Effector memory CD8-positive, alpha-beta T cell (primary cell): ENCODE results near the gene LRRC9.
A peak's percentile ranks its signal among the peaks of the same experiment; 100 is the strongest.
"Not testable (repeated sequence)": the region's sequence is repeated elsewhere in the genome, so short reads cannot be mapped to it uniquely, and the experiment has no call there.

Experiments used
- ATAC-seq: fragments of 150-1000 bp; cut with Tn5 transposase; replicated peaks from 2 replicates; pipeline ENCODE4 v1.10.0; 2021; ENCODE audit warnings: mild to moderate bottlenecking, moderate library complexity
- DNase-seq, 3 experiments: peaks; one replicate each; pipeline ENCODE4 v3.0.0; 2021
- H3K27ac Mint-ChIP-seq, 2 donors: one replicate each; pipeline ENCODE4 v1.8.0; 2022; ENCODE audit warnings: mild to moderate bottlenecking in 2 of 2, mixed read lengths in 2 of 2, moderate library complexity in 2 of 2
- H3K27me3 Mint-ChIP-seq, 2 donors: one replicate each; pipeline ENCODE4 v1.8.0; 2022; ENCODE audit warnings: mixed read lengths in 2 of 2
- H3K36me3 Mint-ChIP-seq: one replicate; pipeline ENCODE4 v1.8.0; 2022; ENCODE audit warnings: mild to moderate bottlenecking, moderate library complexity, mixed read lengths; ENCODE audit not compliant: insufficient read depth
- H3K4me1 Mint-ChIP-seq, 2 donors: one replicate each; pipeline ENCODE4 v1.8.0; 2022; ENCODE audit warnings: low read depth in 2 of 2, mixed read lengths in 2 of 2
- H3K4me3 Mint-ChIP-seq, 2 donors: one replicate each; pipeline ENCODE4 v1.8.0; 2022; ENCODE audit warnings: mild to moderate bottlenecking in 2 of 2, mixed read lengths in 2 of 2, moderate library complexity in 2 of 2
- H3K9me3 Mint-ChIP-seq, 2 donors: one replicate each; pipeline ENCODE4 v1.8.0; 2022; ENCODE audit warnings: mixed read lengths in 2 of 2

Gene LRRC9

DNA sequence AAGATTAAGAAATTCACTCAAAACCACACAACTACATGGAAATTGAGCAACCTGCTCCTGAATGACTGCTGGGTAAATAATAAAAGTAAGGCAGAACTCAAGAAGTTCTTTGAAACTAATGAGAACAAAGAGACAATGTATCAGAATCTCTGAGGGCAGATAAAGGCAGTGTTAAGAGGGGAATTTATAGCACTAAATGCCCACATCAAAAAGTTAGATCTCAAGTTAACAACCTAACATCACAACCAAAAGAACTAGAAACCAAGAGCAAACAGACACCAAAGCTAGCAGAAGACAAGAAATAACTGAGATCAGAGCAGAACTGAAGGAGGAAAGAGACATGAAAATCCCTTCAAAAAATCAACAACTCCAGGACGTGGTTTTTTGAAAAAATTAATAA is 128.0 kb downstream of the LRRC9 start:
- DNase-seq, H3K4me1 Mint-ChIP-seq, H3K9me3 Mint-ChIP-seq, ATAC-seq, H3K27ac Mint-ChIP-seq, H3K36me3 Mint-ChIP-seq, H3K4me3 Mint-ChIP-seq: not testable (repeated sequence)
- H3K27me3 Mint-ChIP-seq, result peaks cover 60 to 64% of the 10 kb centered on the region in 2 donors

DNA sequence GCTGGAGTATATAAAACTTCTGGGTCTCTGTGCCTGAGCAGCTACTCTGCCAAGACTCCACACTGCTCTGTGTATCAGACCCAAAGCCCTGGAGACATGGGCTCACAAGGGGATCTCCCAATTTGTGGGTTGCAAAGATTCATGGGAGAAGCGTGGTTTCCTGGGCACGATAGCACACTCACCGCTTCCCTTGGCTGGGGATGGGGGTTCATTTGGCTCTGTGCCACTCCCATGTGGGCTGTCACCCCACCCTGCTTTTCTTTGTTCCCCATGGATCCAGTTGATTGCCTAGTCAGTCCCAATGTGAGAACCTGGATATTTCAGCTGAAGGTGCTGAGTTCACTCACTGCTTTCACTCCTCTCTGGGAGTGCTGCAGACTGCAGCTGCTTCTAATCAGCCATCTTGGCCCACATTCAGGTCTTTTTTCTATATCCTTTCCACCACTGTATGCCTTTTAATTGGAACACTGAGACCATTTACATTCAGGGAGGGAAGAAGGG is 131.8 kb downstream of the LRRC9 start:
- peak in 1 of 3 experiments; percentile 1 for DNase-seq
- peak; percentile 74 for ATAC-seq
- H3K36me3 Mint-ChIP-seq, result no peaks in the 10 kb centered on the region
- peaks cover 34 to 42% of the 10 kb centered on the region in 2 donors for H3K27me3 Mint-ChIP-seq
- H3K4me3 Mint-ChIP-seq, result peak overlapping the region in 1 of 2 donors; percentile 23
- H3K4me1 Mint-ChIP-seq, result peaks cover 4 to 9% of the 10 kb centered on the region in 2 donors
- H3K27ac Mint-ChIP-seq, result peak overlapping the region in 1 of 2 donors; percentile 49
- H3K9me3 Mint-ChIP-seq, result no peaks in the 10 kb centered on the region

GRCh38 chr14:60058087-60058486 is 138.1 kb downstream of the LRRC9 start:
- H3K27ac Mint-ChIP-seq, result no peak overlapping the region
- H3K27me3 Mint-ChIP-seq, result peaks cover 17 to 34% of the 10 kb centered on the region in 2 donors
- no peak overlapping the region for H3K4me3 Mint-ChIP-seq
- H3K36me3 Mint-ChIP-seq, result no peaks in the 10 kb centered on the region
- H3K4me1 Mint-ChIP-seq, result no peaks in the 10 kb centered on the region
- no peak for ATAC-seq
- H3K9me3 Mint-ChIP-seq, result no peaks in the 10 kb centered on the region
- DNase-seq, result no peak

DNA sequence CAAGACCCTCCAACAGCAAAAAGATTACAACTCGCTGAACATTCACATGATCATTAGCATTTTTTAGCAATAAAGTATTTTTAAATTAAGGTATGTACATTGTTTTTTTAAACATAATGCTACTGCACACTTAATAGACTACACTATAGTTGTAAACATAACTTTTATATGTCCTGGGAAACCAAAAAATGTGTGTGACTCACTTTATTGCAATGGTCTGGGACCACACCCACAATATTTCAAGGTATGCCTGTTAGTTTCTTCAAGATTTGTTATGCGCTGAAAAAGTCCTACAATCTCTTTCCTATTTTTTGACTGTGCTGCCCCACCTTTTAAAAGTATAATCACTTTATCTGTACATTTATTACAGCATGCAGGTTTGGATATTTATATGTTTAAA is 141.4 kb downstream of the LRRC9 start:
- Mint-ChIP-seq H3K36me3 (no peaks in the 10 kb centered on the region), H3K27ac (no peak overlapping the region), H3K9me3 (no peaks in the 10 kb centered on the region), H3K27me3 (peaks cover 10 to 16% of the 10 kb centered on the region in 2 donors), H3K4me1 (no peaks in the 10 kb centered on the region), H3K4me3 (no peak overlapping the region)
- ATAC-seq, result no peak
- DNase-seq, result no peak

DNA sequence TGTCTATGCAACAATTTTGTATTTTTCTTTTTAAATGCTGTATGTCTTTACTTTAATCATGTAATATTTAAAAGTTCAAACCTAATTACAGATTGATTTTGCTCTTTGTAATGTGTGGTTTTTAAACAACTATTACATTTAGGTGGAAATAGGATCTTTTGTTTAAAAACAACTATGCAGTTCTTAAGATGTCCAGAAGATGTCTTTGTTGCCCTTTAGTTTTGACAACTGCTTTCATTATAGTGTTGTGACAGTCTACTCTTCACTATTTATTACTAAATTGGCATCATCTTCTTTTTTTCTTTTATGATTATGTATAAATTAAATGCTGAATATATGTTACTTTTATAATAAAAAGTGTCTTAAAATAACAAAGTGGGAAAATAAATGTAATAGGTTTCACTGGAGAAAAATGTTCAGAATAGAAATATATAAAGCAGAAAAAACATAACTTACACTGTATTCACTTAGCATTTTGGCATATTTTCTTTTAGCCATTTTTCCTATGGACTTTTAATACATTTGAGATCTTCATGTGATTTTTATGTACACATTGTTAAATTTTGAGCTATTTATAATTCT is 144.6 kb downstream of the LRRC9 start:
- Mint-ChIP-seq H3K27me3 (peaks cover 10 to 16% of the 10 kb centered on the region in 2 donors), H3K9me3 (no peaks in the 10 kb centered on the region), H3K36me3 (no peaks in the 10 kb centered on the region), H3K4me3 (no peak overlapping the region), H3K27ac (no peak overlapping the region), H3K4me1 (no peaks in the 10 kb centered on the region)
- ATAC-seq (peak; percentile 79), DNase-seq (no peak)

DNA sequence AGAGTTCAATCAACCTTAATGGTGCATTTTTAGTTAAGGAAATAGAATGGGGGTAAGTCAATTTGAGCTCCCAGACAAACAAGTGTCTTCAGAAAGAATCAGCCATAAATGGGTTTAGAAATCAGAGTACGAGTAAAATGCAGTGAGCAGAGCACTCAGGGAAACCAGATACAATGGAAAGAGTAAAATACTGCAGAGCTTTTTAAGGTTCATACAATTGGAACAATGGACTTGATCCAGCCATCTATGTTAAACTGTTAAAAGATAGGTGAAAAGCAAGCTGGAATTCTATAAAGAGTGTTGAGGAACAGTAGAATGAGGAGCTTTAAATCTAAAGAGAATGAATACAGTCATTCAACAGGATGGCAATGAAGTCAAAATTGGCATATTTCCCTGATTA is 147.9 kb downstream of the LRRC9 start:
- H3K4me1 Mint-ChIP-seq, result no peaks in the 10 kb centered on the region
- no peak overlapping the region for H3K4me3 Mint-ChIP-seq
- H3K27me3 Mint-ChIP-seq, result peaks cover under 1 to 2% of the 10 kb centered on the region in 2 donors
- H3K27ac Mint-ChIP-seq, result no peak overlapping the region
- H3K9me3 Mint-ChIP-seq, result no peaks in the 10 kb centered on the region
- H3K36me3 Mint-ChIP-seq, result no peaks in the 10 kb centered on the region
- no peak for ATAC-seq
- no peak for DNase-seq

- ATAC-seq (no peak), DNase-seq (no peak)
- Mint-ChIP-seq H3K27me3 (peaks cover 23 to 27% of the 10 kb centered on the region in 2 donors), H3K9me3 (no peaks in the 10 kb centered on the region), H3K27ac (no peak overlapping the region), H3K36me3 (peaks cover 2% of the 10 kb centered on the region), H3K4me3 (no peak overlapping the region), H3K4me1 (no peaks in the 10 kb centered on the region)
Observed at GRCh38 chr14:60079723-60080122, 159.8 kb downstream of the LRRC9 start.

DNA sequence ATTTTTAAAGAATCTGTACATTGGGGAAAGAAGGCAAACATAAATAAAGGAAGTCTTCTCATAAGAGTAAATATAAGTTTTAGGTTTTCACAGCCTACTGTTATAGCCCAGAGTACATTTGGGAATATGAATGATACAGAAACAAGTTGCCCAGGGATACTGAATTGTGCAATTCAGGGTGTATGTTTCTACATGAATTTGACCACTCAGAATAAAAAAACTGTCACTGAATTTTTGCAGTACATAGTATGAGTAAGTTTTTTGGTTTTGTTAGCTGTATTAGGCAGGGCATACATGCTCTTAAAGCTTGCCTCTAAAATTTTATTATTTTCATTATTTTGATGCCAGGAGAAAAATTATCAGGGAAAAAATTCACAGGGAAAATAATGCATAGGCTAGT is 165.1 kb downstream of the LRRC9 start:
- H3K4me3 Mint-ChIP-seq, result no peak overlapping the region
- peaks cover 0 to 6% of the 10 kb centered on the region in 2 donors for H3K27me3 Mint-ChIP-seq
- DNase-seq (no peak), ATAC-seq (no peak)
- peaks cover 2% of the 10 kb centered on the region for H3K36me3 Mint-ChIP-seq
- no peak overlapping the region for H3K27ac Mint-ChIP-seq
- H3K4me1 Mint-ChIP-seq, result no peaks in the 10 kb centered on the region
- H3K9me3 Mint-ChIP-seq, result no peaks in the 10 kb centered on the region

DNA sequence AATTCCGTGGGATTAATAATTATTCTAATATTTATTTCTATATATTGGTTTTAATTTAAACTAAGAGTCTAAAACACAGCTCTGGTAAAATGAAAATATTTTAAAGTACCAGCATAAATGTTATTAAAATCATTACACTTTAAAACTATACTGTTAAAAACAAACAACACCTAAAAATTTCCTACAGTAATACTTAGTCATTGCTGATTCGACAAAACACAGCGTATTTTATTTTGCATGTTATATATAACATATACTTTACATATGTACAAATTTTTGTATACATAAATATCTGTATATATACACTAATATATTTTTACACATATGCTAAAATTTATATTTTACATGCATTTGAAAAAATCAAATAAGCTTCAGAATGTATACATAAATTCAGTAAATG is 165.7 kb downstream of the LRRC9 start:
- ATAC-seq (no peak), DNase-seq (no peak)
- H3K36me3 Mint-ChIP-seq, result peaks cover 2% of the 10 kb centered on the region
- no peaks in the 10 kb centered on the region for H3K4me1 Mint-ChIP-seq
- no peak overlapping the region for H3K4me3 Mint-ChIP-seq
- no peaks in the 10 kb centered on the region for H3K9me3 Mint-ChIP-seq
- peaks cover 0 to 6% of the 10 kb centered on the region in 2 donors for H3K27me3 Mint-ChIP-seq
- no peak overlapping the region for H3K27ac Mint-ChIP-seq

GRCh38 chr14:60087668-60088067 is 167.7 kb downstream of the LRRC9 start:
- Mint-ChIP-seq H3K27ac (no peak overlapping the region), H3K27me3 (peaks cover 0 to 6% of the 10 kb centered on the region in 2 donors), H3K36me3 (peaks cover 15% of the 10 kb centered on the region), H3K4me3 (no peak overlapping the region), H3K4me1 (peaks cover 2 to 10% of the 10 kb centered on the region in 2 donors), H3K9me3 (no peaks in the 10 kb centered on the region)
- DNase-seq (no peak), ATAC-seq (no peak)

DNA sequence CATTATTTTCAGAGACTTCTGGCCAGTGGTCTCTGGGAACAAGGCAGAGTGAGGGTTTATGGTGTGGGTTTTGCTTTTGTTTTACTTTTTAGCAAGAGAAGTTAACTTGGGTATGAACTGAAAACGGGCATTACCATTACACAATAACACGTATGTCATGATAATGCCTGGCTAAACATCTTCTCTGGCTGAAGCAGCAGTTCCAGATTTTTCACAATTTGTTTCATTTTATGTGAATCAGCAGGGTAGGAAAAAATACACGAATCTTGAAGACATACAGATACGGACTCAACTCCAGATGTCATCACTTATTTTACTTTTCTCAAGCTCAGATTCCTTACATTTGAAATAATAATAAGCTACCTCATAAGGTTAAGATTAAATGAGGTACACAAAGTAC is 169.3 kb downstream of the LRRC9 start:
- Mint-ChIP-seq H3K27me3 (peaks cover 0 to 6% of the 10 kb centered on the region in 2 donors), H3K4me1 (peaks cover 16 to 26% of the 10 kb centered on the region in 2 donors), H3K4me3 (no peak overlapping the region), H3K27ac (no peak overlapping the region), H3K9me3 (peaks cover 0 to 2% of the 10 kb centered on the region in 2 donors), H3K36me3 (peaks cover 15% of the 10 kb centered on the region)
- DNase-seq (no peak), ATAC-seq (no peak)

- DNase-seq (peak in 2 of 3 experiments; percentile 3 to 16), ATAC-seq (no peak)
- H3K4me3 Mint-ChIP-seq, result peak overlapping the region; percentile 88 to 91
- H3K27ac Mint-ChIP-seq, result peak overlapping the region; percentile 97
- no peaks in the 10 kb centered on the region for H3K27me3 Mint-ChIP-seq
- H3K36me3 Mint-ChIP-seq, result peaks cover 15% of the 10 kb centered on the region
- H3K4me1 Mint-ChIP-seq, result peaks cover 23 to 40% of the 10 kb centered on the region in 2 donors
- H3K9me3 Mint-ChIP-seq, result peaks cover 0 to 6% of the 10 kb centered on the region in 2 donors
Observed at GRCh38 chr14:60090864-60091519, 171.0 kb downstream of the LRRC9 start.

DNA sequence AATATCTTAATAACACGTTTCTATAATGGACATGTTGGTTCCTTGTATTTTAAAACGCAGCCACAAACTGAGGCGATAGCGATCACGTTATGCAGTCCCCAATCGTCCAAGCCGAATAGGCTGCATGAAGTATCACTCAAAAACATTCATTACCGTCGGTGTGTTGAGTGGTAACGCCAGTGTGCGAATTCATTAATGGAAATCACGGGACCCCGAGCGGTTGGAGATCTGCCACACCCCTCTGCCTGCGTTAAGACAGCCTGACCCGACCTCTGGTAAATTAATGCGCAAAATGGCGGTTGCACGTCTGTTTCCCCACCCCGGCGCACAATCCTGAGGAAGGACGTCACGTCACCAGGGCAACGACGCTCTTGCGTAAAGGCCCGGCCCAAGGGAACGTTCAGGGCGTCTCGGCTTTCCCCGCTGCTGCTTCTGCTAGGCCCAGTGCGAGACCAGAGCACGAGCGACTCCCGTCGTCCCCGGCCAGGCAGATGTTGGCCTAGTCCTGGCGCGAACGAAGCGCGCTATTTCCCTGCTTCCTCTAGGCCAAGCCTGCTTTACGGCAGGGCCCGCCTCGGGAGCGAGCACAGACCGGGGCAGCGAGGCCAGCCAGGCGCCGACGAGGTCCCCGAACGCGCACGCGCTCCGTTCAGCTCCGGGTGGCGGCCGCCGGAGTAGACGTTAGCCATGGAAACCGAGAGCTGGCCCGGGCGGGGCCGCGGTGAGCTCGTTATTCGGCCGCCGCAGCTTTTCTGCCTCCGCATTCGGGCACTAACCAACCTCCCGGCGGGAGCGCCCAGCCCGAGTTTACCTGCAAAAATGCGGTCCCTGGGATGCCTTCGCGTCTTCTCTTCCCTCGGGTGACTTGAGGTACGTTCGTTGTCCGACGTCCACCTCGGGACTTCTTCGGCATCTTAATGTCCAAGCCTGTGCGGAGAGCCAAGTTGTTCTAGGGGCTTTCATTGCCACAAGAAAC is 171.9 kb downstream of the LRRC9 start, which contains the start of gene PCNX4:
TSS of gene PCNX4 (plus strand) at position 374 of the 976 bp plus-strand sequence. CDS start 15,716 bp downstream, outside the sequence.
- Mint-ChIP-seq H3K4me3 (peak within 1 kb of the TSS; percentile 88 to 91), H3K27me3 (no peaks in the 10 kb centered on the region), H3K4me1 (peaks cover 23 to 40% of the 10 kb centered on the region in 2 donors), H3K36me3 (peaks cover 15% of the 10 kb centered on the region), H3K27ac (peak within 1 kb of the TSS; percentile 97), H3K9me3 (peaks cover 0 to 6% of the 10 kb centered on the region in 2 donors)
- ATAC-seq, result peak; percentile 88
- DNase-seq, result peak; percentile 90 to 91 (median 91)
